SU-DHL-6 (cell line): ENCODE results near the gene SFN.
A peak's percentile ranks its signal among the peaks of the same experiment; 100 is the strongest.

ENCODE experiments used
- H2AFZ ChIP-seq: fragments of 200-600 bp; sonication (generic); 2 replicates; pipeline ENCODE4 v1.6.1; 2014; ENCODE audit warnings: low read depth, mild to moderate bottlenecking, moderate library complexity, mixed read lengths, antibody characterized with exemption, low read length; ENCODE audit not compliant: severe bottlenecking
- H3F3A ChIP-seq: fragments of 200-600 bp; shearing (Covaris generic); 2 replicates; pipeline ENCODE4 v1.6.0; 2016; ENCODE audit warnings: antibody characterized with exemption, mild to moderate bottlenecking; ENCODE audit not compliant: insufficient read depth
- H3K27ac ChIP-seq: fragments of 200-600 bp; sonication (generic); 2 replicates; pipeline ENCODE4 v1.5.1; 2016; ENCODE audit warnings: low read depth, mild to moderate bottlenecking, low read length, moderate library complexity, mixed read lengths
- H3K27me3 ChIP-seq: fragments of 200-600 bp; sonication (generic), shearing (Covaris generic); 2 replicates; pipeline ENCODE4 v1.6.0; 2014; ENCODE audit warnings: mild to moderate bottlenecking, low read length
- H3K36me3 ChIP-seq: fragments of 200-600 bp; sonication (generic); 2 replicates; pipeline ENCODE4 v1.6.1; 2014; ENCODE audit warnings: mild to moderate bottlenecking, low read length, mixed read lengths
- H3K4me2 ChIP-seq: fragments of 300-600, 200-600 bp; shearing (Covaris generic), sonication (generic); 2 replicates; pipeline ENCODE4 v1.6.0; 2014; ENCODE audit warnings: low read length, low read depth, mild to moderate bottlenecking; ENCODE audit not compliant: poor library complexity, severe bottlenecking
- H3K4me3 ChIP-seq: fragments of 200-600 bp; sonication (generic); 2 replicates; pipeline ENCODE4 v1.5.1; 2014; ENCODE audit warnings: antibody characterized with exemption, low read length, mild to moderate bottlenecking, mixed read lengths; ENCODE audit not compliant: insufficient read depth, poor library complexity, severe bottlenecking
- H3K79me2 ChIP-seq: fragments of 200-600 bp; sonication (generic); 2 replicates; pipeline ENCODE4 v1.6.1; 2014; ENCODE audit warnings: mild to moderate bottlenecking, low read length, moderate library complexity; ENCODE audit not compliant: insufficient read depth
- H3K9ac ChIP-seq: fragments of 200-600 bp; sonication (generic); 2 replicates; pipeline ENCODE4 v1.7.0; 2014; ENCODE audit warnings: mild to moderate bottlenecking, low read length
- H3K9me2 ChIP-seq: fragments of 200-600 bp; sonication (generic); replicated peaks from 2 replicates; pipeline ENCODE4 v1.6.1; 2014; ENCODE audit warnings: low read length; ENCODE audit not compliant: insufficient read depth
- H3K9me3 ChIP-seq: fragments of 200-600 bp; sonication (generic); 2 replicates; pipeline ENCODE4 v1.6.1; 2014; ENCODE audit warnings: low read length, mixed read lengths; ENCODE audit not compliant: insufficient read depth
- H4K20me1 ChIP-seq: fragments of 200-600 bp; sonication (generic); 2 replicates; pipeline ENCODE4 v1.6.1; 2014; ENCODE audit warnings: low read depth, mild to moderate bottlenecking, antibody characterized with exemption, low read length, moderate library complexity, mixed read lengths
- EZH2phosphoT487 ChIP-seq: fragments of 200-600 bp; sonication (generic), shearing (Covaris generic); conservative IDR thresholded peaks from 2 replicates; pipeline ENCODE4 v1.6.1; 2018; ENCODE audit warnings: mild to moderate bottlenecking, antibody characterized with exemption, low read length, moderate library complexity, mixed read lengths
- TF ChIP-seq, protein P1 (sequence below): fragments of 200-600 bp; sonication (generic); IDR thresholded peaks from one replicate; pipeline ENCODE4 v1.5.1; 2017; ENCODE audit warnings: antibody characterized with exemption, mild to moderate bottlenecking, low read length, moderate library complexity; ENCODE audit not compliant: insufficient read depth, poor library complexity, severe bottlenecking

The SFN gene

DNA sequence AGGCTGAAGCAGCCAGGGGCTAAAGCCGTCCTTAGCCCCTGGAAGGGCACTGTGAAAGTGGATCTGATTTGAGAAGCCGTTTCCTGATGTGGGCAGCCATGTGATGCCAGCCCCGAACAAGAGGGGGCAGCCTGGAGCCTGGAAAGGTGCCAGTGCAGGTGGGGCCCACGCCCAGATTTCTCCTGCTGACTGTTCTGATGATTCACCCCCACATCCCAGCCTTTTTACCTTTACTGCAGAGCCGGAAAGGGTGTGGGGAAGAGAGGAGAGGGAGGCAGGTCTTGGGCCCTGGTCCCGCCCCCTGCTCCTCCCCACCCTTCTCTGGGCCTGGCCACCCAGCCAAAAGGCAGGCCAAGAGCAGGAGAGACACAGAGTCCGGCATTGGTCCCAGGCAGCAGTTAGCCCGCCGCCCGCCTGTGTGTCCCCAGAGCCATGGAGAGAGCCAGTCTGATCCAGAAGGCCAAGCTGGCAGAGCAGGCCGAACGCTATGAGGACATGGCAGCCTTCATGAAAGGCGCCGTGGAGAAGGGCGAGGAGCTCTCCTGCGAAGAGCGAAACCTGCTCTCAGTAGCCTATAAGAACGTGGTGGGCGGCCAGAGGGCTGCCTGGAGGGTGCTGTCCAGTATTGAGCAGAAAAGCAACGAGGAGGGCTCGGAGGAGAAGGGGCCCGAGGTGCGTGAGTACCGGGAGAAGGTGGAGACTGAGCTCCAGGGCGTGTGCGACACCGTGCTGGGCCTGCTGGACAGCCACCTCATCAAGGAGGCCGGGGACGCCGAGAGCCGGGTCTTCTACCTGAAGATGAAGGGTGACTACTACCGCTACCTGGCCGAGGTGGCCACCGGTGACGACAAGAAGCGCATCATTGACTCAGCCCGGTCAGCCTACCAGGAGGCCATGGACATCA, at the start of gene SFN:
Gene SFN (plus strand): TSS at position 369 of the 904 bp plus-strand sequence. CDS start 64 bp downstream, at position 433.
- peak within 1 kb of the TSS; percentile 99 for H3K4me2 ChIP-seq
- no peaks in the 10 kb centered on the region for H3K9me3 ChIP-seq
- peaks cover 21% of the 10 kb centered on the region for H3F3A ChIP-seq
- H3K9me2 ChIP-seq = no peaks in the 10 kb centered on the region
- H3K4me3 ChIP-seq = peak within 1 kb of the TSS; percentile 75
- H3K36me3 ChIP-seq = no peaks in the 10 kb centered on the region
- no peaks in the 10 kb centered on the region for H3K27me3 ChIP-seq
- peak within 1 kb of the TSS; percentile 99 for H3K27ac ChIP-seq
- no peaks in the 10 kb centered on the region for H4K20me1 ChIP-seq
- peak within 1 kb of the TSS; percentile 99 for H3K9ac ChIP-seq
- peak within 1 kb of the TSS; percentile 42 for H2AFZ ChIP-seq
- TF ChIP-seq, protein P1, sequence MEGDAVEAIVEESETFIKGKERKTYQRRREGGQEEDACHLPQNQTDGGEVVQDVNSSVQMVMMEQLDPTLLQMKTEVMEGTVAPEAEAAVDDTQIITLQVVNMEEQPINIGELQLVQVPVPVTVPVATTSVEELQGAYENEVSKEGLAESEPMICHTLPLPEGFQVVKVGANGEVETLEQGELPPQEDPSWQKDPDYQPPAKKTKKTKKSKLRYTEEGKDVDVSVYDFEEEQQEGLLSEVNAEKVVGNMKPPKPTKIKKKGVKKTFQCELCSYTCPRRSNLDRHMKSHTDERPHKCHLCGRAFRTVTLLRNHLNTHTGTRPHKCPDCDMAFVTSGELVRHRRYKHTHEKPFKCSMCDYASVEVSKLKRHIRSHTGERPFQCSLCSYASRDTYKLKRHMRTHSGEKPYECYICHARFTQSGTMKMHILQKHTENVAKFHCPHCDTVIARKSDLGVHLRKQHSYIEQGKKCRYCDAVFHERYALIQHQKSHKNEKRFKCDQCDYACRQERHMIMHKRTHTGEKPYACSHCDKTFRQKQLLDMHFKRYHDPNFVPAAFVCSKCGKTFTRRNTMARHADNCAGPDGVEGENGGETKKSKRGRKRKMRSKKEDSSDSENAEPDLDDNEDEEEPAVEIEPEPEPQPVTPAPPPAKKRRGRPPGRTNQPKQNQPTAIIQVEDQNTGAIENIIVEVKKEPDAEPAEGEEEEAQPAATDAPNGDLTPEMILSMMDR = peak; percentile 77
- TF ChIP-seq EZH2phosphoT487 = no peak
- no peaks in the 10 kb centered on the region for H3K79me2 ChIP-seq

DNA sequence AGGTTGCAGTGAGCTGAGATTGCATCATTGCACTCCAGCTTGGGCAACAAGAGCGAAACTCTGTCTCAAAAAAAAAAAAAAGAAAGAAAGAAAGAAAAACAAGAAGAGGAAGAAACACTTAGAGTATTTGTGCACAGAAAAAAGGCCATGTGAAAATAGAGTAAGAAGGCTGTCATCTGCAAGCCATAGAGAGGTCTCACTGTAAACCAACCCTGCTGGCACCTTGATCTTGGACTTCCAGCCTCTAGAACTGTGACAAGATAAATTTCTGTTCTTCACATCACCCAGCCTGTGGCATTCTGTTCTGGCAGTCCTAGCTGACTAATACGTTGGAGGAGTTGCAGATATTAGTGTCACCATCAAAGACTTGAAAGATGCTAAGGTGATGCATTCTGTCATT, 48.6 kb upstream of the SFN start:
- no peaks in the 10 kb centered on the region for H3K9me2 ChIP-seq
- no peak overlapping the region for H3K27ac ChIP-seq
- H3K4me2 ChIP-seq = no peak overlapping the region
- no peak overlapping the region for H3K9ac ChIP-seq
- no peaks in the 10 kb centered on the region for H4K20me1 ChIP-seq
- H3K27me3 ChIP-seq = no peaks in the 10 kb centered on the region
- no peaks in the 10 kb centered on the region for H3K79me2 ChIP-seq
- no peak overlapping the region for H2AFZ ChIP-seq
- H3K9me3 ChIP-seq = no peaks in the 10 kb centered on the region
- no peaks in the 10 kb centered on the region for H3K36me3 ChIP-seq
- no peak overlapping the region for H3K4me3 ChIP-seq
- TF ChIP-seq, protein P1 = no peak
- TF ChIP-seq EZH2phosphoT487 = no peak
- no peaks in the 10 kb centered on the region for H3F3A ChIP-seq

DNA sequence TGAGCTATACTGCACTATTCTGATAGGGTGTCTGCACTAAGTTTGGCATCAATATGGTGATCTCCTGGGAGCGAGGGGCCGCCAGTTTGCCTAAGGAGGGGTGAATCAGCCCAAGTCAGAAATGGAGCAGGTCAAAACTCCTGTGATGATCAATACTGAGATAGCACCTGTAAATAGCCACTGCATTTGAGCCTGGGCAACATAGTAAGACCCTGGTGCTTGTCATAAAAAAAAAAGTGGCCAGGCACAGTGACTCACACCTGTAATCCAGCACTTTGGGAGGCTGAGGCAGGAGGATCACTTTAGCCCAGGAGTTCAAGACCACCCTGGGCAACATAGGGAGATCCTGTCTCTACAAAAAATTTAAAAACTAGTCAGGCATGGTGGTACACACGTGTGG, 48.1 kb upstream of the SFN start:
- Histone ChIP-seq H3K9me3 (no peaks in the 10 kb centered on the region), H4K20me1 (no peaks in the 10 kb centered on the region), H3K4me3 (no peak overlapping the region), H3K9me2 (no peaks in the 10 kb centered on the region), H3K36me3 (no peaks in the 10 kb centered on the region), H3K27ac (no peak overlapping the region), H3K79me2 (no peaks in the 10 kb centered on the region), H3K9ac (no peak overlapping the region), H2AFZ (no peak overlapping the region), H3F3A (no peaks in the 10 kb centered on the region), H3K4me2 (no peak overlapping the region), H3K27me3 (no peaks in the 10 kb centered on the region)
- no peak for TF ChIP-seq EZH2phosphoT487
- TF ChIP-seq, protein P1 = no peak
